ENCODE measurements around the gene ADGRG3.

ADGRG3 gene

GRCh38 chr16:57630931-57631845 lies 36.9 kb upstream of the ADGRG3 start:
- no peak for DNase-seq

- DNase-seq = no peak
Measured at GRCh38 chr16:57632568-57632967, 35.5 kb upstream of the ADGRG3 start.

- DNase-seq = no peak
Measured at GRCh38 chr16:57633383-57634064, 34.6 kb upstream of the ADGRG3 start.

DNA sequence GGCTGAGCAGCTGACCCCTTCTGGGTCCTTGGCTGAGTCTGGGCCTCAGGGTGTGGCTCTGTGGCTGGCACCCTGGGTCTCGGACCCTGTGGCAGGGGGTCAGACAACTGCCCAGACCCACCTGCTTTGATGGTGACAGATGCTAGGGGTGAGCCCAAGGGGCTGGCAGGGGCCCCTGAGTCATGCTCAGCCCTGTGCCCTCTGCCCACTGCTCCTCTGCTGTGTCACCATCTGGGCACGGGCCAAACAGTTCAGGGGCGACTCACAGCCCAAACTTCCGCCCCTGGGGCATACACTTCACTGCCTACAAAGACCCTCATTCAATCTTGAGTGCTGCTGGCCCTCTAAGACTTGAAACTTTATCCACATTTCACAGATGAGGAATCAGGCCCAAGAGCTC lies 33.9 kb upstream of the ADGRG3 start:
- no peak for DNase-seq

DNA sequence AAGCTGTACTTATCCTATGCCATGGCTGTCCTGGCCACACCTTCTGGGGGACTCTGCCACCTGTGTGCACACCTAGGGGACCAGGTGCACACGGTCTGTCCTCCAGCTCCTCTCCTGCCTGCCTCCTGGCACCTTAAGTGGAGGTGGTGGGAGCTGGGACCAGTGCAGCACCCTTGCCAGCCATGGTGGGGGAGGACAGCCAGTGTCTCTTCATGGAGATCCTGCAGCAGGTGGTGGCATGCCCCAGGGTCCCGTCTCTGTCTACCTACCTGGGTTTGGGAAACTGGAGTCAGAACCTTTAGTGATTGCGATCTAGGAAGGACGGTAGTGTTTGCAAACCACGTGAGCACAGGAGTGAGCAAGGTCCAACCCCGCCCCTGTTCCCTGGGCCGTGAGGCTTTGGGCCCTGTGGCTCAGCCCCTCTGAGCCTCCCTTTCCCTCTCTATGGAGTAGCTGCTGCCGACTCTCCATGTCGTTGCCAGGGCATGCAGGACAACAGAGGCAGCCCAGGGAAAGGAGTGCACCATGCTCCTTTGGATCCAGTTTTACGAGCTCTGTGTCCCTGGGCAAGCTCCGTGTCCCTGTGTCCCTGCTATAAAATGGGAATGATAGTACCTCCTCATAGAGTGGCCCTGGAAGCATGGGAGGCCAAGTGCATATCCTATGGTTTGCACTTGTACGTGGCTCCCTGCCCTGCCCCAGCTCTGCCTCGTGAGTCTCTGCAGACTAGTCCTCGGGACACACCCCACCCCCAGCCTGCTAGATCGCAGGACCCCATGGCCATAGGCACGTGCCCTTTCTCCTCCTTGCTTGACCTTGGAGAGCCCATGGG lies 32.6 kb upstream of the ADGRG3 start:
- DNase-seq = no peak

GRCh38 chr16:57636184-57636583 lies 31.9 kb upstream of the ADGRG3 start:
- DNase-seq = no peak

DNA sequence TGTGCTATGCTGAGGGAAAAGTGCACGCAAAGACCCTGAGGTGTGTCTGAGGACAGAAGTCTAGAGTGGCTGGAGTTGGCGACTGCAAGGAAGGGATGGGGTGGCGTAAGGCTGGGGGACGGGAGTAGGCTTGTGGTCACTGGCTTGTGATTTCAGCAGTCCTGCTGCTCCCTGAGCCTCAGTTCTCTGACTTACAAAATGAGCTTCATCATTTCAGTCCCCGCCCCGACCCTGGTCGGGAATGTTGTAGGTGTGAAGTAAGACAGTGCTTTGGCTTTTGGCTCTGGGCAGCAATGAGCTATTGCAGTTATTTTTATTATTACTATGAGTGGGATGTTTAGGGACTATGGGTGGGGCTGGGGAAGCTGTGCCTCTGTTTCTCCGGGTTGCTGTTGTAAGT lies 31.1 kb upstream of the ADGRG3 start:
- no peak for DNase-seq

DNA sequence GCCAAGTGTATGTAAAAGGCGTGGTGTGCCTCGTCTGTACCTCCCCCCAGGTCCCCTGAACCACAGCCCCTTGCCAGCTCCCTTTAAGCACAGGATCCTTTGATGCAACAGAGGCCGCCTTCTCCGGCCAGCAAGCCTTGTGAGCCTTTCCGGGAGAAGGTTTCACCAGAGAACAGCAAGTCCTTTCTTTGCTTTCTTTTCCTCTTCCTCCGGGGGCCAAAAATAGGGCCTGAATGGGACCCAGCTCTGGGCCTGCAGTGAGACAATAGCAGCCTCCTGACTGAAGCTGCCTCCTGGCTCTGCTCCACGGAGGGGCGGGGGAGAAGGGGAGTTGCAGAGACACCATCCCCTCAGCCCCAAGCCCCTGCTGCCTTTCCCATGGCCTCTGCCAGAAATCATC lies 30.7 kb upstream of the ADGRG3 start:
- DNase-seq = no peak

GRCh38 chr16:57637965-57638364 lies 30.1 kb upstream of the ADGRG3 start:
- no peak for DNase-seq

DNA sequence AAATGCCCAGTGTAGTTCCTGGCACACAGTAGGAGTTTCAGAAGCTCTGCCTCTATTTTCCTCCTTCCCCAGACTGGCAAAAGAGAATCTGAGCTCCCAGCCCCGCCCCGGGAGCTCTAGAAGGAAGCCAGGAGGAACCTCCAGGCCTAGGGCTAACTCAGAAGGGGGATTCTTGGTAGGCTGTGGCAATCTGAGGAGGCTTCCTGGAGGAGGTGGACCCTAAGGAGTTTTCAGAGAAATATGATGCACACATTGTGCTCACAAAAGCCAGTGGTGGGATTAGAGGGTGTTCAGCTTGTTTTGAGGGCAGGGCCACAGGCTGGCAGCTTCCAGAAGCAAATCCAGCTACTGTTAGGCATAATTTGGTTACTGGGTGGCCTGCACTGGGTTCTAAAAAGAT lies 29.7 kb upstream of the ADGRG3 start:
- no peak for DNase-seq

GRCh38 chr16:57639172-57639887 lies 28.8 kb upstream of the ADGRG3 start:
- DNase-seq = no peak

DNA sequence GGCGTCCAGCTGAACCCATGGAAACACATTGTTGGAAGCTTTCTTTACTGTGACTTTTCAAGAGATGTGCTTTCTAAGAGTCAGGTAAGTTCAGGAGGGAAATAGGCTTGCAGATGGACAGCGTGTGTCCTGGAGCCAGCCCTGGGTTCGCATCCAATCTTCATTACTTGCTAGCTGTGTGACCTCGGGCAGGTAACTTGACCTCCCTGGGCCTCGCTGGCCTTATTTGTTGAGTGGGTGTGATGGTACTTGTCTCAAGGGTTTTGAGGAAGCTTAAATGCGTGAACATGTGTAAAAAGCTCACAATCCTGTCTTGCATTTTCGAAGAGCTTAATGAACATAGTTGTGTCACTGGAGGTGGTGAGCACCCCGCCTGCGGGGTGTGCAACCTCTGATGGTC lies 27.9 kb upstream of the ADGRG3 start:
- no peak for DNase-seq

DNA sequence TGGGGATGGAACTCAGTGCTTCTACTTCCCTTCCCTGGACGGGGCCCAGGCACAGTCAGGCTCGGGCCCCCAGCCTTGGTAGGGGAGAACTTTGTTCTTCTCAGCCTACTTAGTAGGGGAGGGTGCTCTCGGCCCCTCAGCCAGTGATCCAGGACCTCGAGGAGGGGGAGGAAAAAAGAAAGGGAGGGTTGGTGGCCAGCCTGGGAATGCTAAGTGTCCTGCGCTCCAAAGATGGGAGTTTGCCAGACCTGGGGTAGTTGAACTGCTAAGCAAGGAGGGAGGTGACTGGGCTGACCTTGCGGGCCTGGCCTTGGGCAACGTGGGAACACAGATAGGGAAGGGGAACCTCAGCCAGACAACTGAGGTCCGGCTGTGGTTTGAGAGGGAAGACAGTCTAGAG lies 27.5 kb upstream of the ADGRG3 start:
- no peak for DNase-seq

- DNase-seq = no peak
Measured at GRCh38 chr16:57642160-57643135, 25.7 kb upstream of the ADGRG3 start.

DNA sequence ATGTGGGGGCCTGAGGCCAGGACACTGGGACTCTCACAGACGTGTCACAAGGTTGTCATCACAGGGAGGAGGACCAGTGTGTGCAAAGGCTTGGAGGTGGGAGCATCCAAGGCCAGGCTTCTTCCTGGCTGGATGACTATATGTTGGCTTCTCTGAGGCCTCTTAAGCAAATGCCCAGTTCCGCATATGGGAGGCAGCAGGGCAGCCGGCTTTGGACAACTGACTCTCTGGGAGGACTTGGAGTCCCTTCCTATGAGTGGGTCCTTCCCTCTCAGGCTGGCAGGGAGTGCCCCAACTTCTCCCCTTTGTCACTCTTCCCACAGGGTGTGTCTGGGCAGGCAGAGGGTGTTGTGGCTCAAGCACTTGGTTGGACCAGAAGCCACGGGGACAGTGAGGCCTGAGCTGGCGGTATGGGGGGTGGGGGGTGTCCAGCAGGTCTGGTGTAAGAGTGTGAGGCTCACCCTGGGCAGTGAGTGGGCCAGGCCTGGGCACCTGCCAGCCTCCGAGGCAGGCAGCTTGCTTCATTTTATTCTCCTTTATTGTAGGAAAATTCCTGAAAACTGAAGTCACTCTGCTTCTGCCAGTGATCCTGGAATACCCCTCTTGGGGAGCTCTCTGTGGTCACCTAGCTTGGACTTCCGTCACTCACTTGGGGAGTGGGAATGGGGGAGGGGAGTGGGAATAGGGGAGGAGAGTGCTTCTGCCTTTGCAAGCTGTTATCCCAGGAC lies 24.8 kb upstream of the ADGRG3 start:
- peak; percentile 40 for DNase-seq

DNA sequence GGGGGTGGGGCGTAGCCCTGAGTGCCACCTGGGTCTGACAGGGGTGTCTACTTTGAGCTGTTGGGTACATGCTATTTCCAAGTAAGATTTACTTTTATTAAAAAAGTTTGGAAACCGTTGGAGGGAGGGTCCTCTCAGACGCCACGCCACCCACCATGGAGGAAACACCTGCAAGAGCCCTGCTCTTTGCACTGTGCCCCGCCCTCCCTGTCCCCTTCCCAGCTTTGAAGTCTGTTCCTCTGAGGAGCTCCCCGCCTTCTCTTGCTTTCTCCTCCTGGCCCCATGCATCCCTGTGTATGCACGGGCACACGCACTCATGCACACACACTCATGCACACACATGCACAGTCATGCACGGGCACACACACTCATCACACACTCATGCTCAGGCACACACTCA lies 24.2 kb upstream of the ADGRG3 start:
- no peak for DNase-seq

DNA sequence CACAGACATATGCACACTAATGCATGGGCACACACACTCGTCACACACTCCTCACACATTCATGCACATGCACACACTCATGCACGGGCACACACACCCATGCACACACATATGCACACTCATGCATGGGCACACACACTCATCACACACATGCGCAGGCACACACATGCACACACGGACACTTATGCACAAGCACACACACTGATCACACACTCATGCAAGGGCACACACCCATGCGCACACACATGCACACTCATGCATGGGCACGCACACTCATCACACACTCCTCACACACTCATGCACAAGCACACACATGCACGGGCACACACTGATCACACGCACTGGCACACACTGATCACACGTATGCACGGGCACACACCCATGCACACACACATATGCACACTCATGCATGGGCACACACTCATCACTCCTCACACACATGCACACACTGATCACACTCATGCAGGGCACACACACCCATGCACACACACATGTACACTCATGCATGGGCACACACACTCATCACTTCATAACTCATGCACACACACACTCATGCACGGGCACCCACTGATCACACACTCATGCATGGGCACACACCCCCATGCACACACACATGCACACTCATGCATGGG lies 23.6 kb upstream of the ADGRG3 start:
- no peak for DNase-seq

DNA sequence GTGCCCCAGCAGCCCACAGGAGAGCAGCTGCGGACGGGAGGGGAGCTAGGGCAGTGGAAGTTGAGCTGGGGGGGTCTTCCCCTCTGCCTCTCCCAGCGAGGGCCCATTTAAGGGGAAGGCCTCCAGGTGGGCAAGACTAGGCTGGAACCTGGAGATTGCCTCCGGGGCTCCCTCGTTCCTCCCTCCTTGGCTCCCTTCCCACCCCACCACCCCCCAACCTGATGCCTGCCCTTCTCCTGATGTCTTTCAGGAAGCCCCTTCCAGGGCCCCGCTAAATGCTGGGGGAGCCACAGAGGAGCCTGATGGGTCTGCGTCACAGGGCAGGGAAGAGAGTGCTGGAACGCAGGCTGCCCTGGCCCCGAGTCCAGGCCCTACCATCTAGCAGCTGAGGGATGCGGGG lies 22.9 kb upstream of the ADGRG3 start:
- DNase-seq = no peak

DNA sequence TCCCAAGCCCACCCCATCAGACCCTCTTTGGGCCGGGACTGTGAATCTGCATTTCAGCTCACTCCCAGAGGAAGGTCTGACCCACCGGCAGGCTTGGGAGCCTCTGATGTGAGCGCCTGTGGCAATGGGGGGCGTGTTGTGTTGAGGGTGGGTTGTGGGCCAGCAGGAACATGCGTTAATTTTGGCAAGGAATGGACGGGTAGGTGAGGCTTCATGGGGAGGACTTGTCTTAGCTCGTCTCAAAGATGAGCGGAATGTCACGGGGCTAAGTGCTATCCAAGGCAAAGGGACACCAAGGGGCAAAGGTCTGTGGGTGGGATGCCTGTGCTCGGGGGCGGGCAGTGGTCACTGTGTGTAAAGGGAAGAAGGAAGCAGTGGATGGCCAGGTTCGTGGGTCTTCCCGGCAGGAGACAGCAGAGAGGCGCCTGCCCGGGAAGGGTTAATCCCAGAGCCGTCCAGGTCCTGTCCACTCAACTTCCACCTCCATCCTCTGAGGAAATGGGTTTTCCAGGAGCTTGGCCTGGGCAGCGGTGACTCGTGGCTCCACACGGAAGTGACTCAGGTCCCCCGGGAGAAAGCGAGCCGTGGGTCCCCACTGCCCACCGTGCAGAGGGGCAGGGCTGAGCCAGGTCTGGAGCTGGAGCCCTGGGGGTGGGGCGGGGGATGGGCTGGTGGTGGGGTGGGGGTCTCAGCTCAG lies 22.3 kb upstream of the ADGRG3 start:
- no peak for DNase-seq
